Kidney glomerular epithelial cell (primary cell): ENCODE data around the gene RRH.
"Not testable (repeated sequence)": the region's sequence is repeated elsewhere in the genome, so short reads cannot be mapped to it uniquely, and the experiment has no call there.

Source experiments
- DNase-seq: peaks from one replicate; lab custom pipeline; 2025; lab: John Stamatoyannopoulos, UW

RRH gene

GRCh38 chr4:109846395-109847098, 18.8 kb downstream of the RRH start:
- no peak for DNase-seq

- no peak for DNase-seq
These were observed 20.2 kb downstream of the RRH start, which contains the start of gene LRIT3 for GRCh38 chr4:109847896-109848442. Gene LRIT3, plus strand, starts transcription at chr4:109848107. Its CDS starts 95 bp downstream, at chr4:109848202.

GRCh38 chr4:109848501-109848900, 20.7 kb downstream of the RRH start:
- DNase-seq, result no peak

- no peak for DNase-seq
These were observed 22.8 kb downstream of the RRH start for GRCh38 chr4:109850601-109851000.

GRCh38 chr4:109859426-109860300, 31.9 kb downstream of the RRH start:
- not testable (repeated sequence) for DNase-seq

- DNase-seq, result no peak
These were observed 33.5 kb downstream of the RRH start for GRCh38 chr4:109861271-109861670.

GRCh38 chr4:109861916-109862511, 34.2 kb downstream of the RRH start:
- DNase-seq, result no peak

- no peak for DNase-seq
These were observed 36.4 kb downstream of the RRH start for GRCh38 chr4:109864134-109864533.

GRCh38 chr4:109870061-109870460, 42.3 kb downstream of the RRH start:
- DNase-seq, result no peak

- no peak for DNase-seq
These were observed 44.3 kb downstream of the RRH start for GRCh38 chr4:109872065-109872464.

GRCh38 chr4:109872950-109873656, 45.3 kb downstream of the RRH start:
- no peak for DNase-seq

- no peak for DNase-seq
These were observed 46.2 kb downstream of the RRH start for GRCh38 chr4:109873791-109874514.

GRCh38 chr4:109875106-109875505, 47.3 kb downstream of the RRH start:
- DNase-seq, result no peak

- not testable (repeated sequence) for DNase-seq
These were observed 47.8 kb downstream of the RRH start for GRCh38 chr4:109875553-109875952.

- DNase-seq, result no peak
These were observed 49.0 kb downstream of the RRH start for GRCh38 chr4:109876634-109877265.

- no peak for DNase-seq
These were observed 49.6 kb downstream of the RRH start for GRCh38 chr4:109877400-109877799.

- DNase-seq, result no peak
These were observed 50.6 kb downstream of the RRH start for GRCh38 chr4:109878355-109878754.

GRCh38 chr4:109879081-109879480, 51.3 kb downstream of the RRH start:
- no peak for DNase-seq

GRCh38 chr4:109879636-109880314, 52.0 kb downstream of the RRH start:
- no peak for DNase-seq

- no peak for DNase-seq
These were observed 58.5 kb downstream of the RRH start for GRCh38 chr4:109886303-109886702.
